Mucosa of stomach (tissue), 1 donor: ENCODE results near the gene PODXL.

Experiments used
- H3K27me3 ChIP-seq: one replicate; pipeline ENCODE4 v1.7.0; 2013; ENCODE audit warnings: mild to moderate bottlenecking, low read length; ENCODE audit not compliant: control insufficient read depth, insufficient read depth
- H3K36me3 ChIP-seq: one replicate; pipeline ENCODE4 v1.7.0; 2013; ENCODE audit warnings: low read length; ENCODE audit not compliant: control insufficient read depth, insufficient read depth
- H3K4me1 ChIP-seq: one replicate; pipeline ENCODE4 v1.7.0; 2013; ENCODE audit warnings: mild to moderate bottlenecking, low read length; ENCODE audit not compliant: control insufficient read depth, insufficient read depth
- H3K4me3 ChIP-seq: one replicate; pipeline ENCODE4 v1.7.0; 2013; ENCODE audit warnings: low read length
- H3K9ac ChIP-seq: one replicate; pipeline ENCODE4 v1.7.0; 2013; ENCODE audit warnings: mild to moderate bottlenecking, low read length, moderate library complexity
- H3K9me3 ChIP-seq: one replicate; pipeline ENCODE4 v1.7.0; 2013; ENCODE audit warnings: mild to moderate bottlenecking, low read length, moderate library complexity; ENCODE audit not compliant: control insufficient read depth
- donor health status: Pancreatic carcinoma.

The PODXL gene

DNA sequence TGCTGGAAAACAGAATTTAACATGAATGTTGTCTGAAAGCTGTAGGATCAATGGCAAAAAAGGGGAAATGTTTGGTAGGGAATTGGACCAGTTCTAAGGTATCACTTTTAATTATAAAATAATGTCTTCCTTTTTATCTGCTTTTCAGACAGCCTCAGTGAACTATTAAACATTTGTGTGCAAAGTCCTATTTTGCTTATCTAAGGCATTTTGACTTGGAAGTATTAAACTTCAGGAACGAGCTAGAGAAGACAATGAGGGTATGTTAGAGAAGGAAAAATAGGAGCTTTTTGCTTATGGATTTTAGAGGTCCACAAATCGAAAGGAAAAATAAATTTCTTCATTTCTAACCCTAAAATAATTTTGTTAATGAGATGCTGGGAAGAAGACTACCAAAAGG, 63.3 kb downstream of the PODXL start:
- no peaks in the 10 kb centered on the region for H3K4me1 ChIP-seq
- peaks cover 3% of the 10 kb centered on the region for H3K36me3 ChIP-seq
- no peak overlapping the region for H3K4me3 ChIP-seq
- H3K9ac ChIP-seq: no peak overlapping the region
- no peaks in the 10 kb centered on the region for H3K9me3 ChIP-seq
- no peaks in the 10 kb centered on the region for H3K27me3 ChIP-seq

DNA sequence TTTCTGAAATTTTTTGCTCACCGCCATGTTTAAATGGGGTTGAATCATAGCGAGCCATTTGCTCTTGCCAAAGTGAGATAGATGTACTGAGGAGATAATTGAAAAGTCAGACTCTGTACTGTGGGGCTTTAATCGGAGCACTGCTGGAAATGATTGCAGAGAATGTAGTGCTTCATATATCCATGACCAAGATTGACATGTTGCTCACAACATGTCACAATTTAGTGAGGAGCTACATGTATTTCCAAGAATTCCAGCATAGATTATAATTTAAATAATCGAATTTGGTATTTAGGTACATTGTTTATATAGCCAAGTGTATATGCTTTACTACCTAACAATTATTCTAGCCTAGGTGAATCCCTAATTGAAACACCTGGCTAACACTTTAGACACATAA, 66.5 kb downstream of the PODXL start:
- Histone ChIP-seq H3K4me3 (no peak overlapping the region), H3K9ac (no peak overlapping the region), H3K9me3 (no peaks in the 10 kb centered on the region), H3K27me3 (no peaks in the 10 kb centered on the region), H3K36me3 (no peaks in the 10 kb centered on the region), H3K4me1 (no peaks in the 10 kb centered on the region)

DNA sequence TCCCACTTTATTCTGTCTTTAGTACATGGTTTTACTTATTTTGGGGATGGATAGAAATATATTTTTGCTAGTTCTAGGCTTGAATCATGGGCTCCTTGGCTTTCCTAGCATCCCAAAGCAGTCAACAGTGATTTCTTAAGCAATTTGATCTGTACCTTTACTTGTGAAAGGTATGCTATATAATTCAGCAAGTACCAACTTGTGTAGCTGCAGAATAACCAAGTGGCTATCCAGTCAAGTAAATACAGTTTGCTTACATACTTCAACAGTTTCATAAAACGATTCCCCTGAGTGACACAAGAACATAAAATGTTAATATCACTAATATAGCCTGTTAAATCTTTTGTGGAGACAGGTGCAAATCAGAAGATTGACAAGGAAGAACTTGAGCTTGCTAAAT, 67.2 kb downstream of the PODXL start:
- H3K4me3 ChIP-seq: no peak overlapping the region
- H3K9me3 ChIP-seq: no peaks in the 10 kb centered on the region
- no peaks in the 10 kb centered on the region for H3K4me1 ChIP-seq

DNA sequence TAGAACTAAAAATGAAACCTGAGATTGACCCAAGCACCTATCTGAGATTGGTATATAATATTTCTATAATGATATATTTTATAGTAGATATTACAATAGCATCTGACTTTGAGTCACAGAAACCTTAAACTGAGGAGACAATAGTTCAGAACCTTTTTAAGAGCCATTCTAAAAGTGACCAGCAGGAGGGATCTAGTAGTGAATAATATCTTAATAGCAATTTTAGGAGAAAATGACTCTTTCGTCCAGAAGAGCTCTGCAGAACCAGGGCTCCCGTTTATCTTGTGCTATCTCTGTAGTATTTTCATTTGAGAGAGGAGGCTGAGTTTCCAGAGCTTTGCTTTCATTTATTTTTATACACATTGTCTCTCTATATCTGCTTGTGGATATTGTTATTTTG, 68.1 kb downstream of the PODXL start:
- Histone ChIP-seq H3K4me3 (no peak overlapping the region), H3K4me1 (no peaks in the 10 kb centered on the region), H3K36me3 (no peaks in the 10 kb centered on the region), H3K27me3 (no peaks in the 10 kb centered on the region), H3K9me3 (no peaks in the 10 kb centered on the region), H3K9ac (no peak overlapping the region)

More for the DNA sequence above, 67.2 kb downstream of the PODXL start:
- H3K36me3 ChIP-seq: no peaks in the 10 kb centered on the region
- no peak overlapping the region for H3K9ac ChIP-seq
- no peaks in the 10 kb centered on the region for H3K27me3 ChIP-seq

DNA sequence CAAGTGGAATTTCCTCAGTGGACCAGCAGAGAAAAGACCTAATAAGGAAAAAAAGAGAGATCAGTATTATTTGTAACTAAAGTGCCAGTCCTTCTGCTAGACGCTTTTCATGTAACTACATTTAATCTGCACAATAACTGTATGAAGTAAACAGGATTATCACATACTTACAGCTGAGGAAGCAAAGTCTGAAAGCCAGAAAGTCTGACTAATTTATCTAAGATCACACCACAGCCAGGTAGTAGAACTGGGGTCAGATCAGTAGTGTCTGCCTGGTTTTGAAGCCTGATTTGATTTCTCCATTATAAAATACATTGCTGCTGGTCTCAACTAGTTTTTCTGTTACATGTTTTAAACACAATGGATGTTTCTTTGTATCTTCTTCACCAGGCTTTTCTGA, 69.2 kb downstream of the PODXL start:
- Histone ChIP-seq H3K4me3 (no peak overlapping the region), H3K36me3 (no peaks in the 10 kb centered on the region), H3K4me1 (no peaks in the 10 kb centered on the region), H3K9me3 (no peaks in the 10 kb centered on the region), H3K27me3 (no peaks in the 10 kb centered on the region), H3K9ac (no peak overlapping the region)

DNA sequence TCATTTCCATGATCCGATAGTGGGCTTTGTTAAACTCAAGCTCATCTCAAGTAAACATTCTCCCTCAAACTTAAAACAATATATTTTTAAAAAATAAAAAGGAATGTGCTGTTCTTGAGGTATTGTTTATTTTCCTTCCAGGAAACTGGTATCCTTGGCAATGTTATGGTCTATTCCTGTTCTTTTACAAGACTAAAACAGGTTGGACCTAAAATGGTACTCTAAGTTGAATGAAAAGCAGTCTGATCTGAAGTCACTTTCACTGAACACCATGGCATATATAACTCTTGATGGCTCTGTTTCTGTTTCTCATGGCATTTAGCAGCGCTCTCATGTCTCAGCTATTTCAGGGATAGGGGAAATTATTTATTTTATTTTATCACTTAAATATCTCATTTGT, 70.1 kb downstream of the PODXL start:
- H3K36me3 ChIP-seq: no peaks in the 10 kb centered on the region
- no peak overlapping the region for H3K4me3 ChIP-seq
- H3K9me3 ChIP-seq: no peaks in the 10 kb centered on the region
- no peak overlapping the region for H3K9ac ChIP-seq
- no peaks in the 10 kb centered on the region for H3K4me1 ChIP-seq
- no peaks in the 10 kb centered on the region for H3K27me3 ChIP-seq

DNA sequence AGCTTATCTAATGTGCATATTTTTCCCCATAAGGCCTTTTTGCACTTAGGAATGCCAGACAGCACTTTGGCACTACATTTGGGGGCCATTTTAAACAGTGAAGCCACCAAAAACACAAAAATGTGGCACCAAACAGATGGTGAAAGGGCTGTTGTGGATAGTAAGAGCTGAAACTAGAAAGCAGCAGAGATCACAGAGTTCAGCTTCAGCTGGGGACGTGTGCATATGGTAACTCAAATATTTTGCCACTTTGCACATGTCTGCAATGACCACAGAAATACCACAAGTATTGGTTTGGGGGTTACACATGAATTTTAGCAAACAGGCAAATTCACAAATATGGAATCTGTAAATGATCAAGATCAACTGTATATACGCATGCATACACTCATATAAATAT, 72.8 kb downstream of the PODXL start:
- H3K9me3 ChIP-seq: no peaks in the 10 kb centered on the region
- no peak overlapping the region for H3K4me3 ChIP-seq
- H3K36me3 ChIP-seq: no peaks in the 10 kb centered on the region
- H3K27me3 ChIP-seq: no peaks in the 10 kb centered on the region
- no peak overlapping the region for H3K9ac ChIP-seq
- H3K4me1 ChIP-seq: no peaks in the 10 kb centered on the region

DNA sequence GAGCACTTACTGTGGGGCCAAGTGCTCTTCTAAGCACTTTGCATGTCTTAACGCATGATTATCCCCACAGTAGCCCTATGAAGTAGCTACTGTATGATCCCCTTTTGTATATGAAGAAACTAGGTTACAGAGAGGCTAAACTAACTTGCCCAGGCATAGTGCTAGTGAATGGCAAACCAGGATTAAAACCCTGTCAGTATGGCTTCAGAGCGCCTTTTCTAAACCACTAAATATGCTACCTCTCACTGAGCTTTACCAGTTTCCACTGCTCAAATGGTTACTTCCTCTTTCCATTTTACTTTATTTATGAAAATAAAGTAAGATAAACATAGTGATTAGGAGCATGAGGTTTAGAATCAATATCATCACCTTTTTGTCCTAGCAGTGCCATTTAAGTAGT, 73.6 kb downstream of the PODXL start:
- H3K4me1 ChIP-seq: no peaks in the 10 kb centered on the region
- no peaks in the 10 kb centered on the region for H3K36me3 ChIP-seq
- H3K4me3 ChIP-seq: no peak overlapping the region
- no peaks in the 10 kb centered on the region for H3K9me3 ChIP-seq
- no peak overlapping the region for H3K9ac ChIP-seq
- H3K27me3 ChIP-seq: no peaks in the 10 kb centered on the region

DNA sequence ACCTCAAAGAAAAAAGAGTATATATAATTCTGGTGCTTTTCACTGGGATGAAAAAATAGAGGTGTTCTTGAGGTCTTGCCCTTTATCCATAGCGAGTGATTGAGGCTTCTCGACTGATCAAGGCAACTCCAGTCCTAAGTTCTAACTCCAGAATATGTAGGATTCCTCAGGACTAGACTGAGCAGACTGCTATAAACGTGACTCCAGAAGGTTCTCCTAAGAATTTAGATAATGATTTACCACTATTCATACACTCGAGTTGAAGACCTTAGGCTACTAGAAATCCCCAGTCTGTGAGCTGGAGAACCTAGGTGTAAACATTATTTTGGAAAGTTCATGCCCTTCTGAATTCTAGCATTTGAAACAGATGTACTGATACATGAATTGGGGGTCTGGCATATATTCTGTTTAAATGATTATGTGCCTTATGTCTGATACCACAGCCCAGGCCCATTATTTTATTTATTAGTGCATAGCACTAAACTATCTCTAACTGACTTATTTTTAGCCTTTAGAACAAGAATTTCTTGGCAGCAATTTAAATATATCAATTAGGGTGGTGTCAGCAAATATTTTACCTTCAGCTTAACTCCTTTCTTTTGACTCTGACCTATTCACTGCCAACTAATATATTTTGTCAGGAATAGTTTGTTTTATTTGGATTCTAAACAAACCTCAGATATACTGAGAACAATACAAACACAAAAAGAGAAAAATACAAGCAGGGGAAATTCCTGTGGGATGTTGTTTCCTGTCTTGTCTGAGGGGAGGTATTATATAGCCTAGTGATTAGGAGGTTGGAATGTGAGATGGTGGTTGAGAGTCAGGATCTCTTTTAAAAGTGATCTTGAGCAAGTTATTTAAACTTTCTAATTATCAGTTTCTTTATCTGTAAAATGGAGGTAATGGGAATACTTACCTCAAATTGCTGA, 75.8 kb downstream of the PODXL start:
- Histone ChIP-seq H3K36me3 (no peaks in the 10 kb centered on the region), H3K4me1 (no peaks in the 10 kb centered on the region), H3K9ac (no peak overlapping the region), H3K27me3 (no peaks in the 10 kb centered on the region), H3K9me3 (no peaks in the 10 kb centered on the region), H3K4me3 (no peak overlapping the region)

DNA sequence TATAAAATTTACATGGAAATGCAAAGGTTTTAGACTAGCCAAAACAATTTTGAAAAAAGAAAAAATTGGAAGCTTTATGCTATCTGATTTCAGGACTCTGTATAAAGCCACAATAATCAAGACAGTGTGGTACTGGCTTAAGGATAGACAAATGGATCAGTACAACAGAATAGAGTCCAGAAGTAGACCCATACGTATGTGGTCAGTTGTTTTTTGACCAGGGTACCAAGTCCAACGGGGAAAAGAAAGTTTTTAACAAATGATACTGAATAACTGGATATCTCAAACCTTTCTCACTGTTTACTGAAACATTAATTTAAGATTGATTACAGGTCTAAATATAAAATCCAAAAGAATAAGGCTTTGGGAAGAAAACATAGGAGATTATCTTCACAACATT, 79.7 kb downstream of the PODXL start:
- Histone ChIP-seq H3K27me3 (no peaks in the 10 kb centered on the region), H3K4me3 (no peak overlapping the region), H3K9me3 (no peaks in the 10 kb centered on the region), H3K9ac (no peak overlapping the region), H3K36me3 (no peaks in the 10 kb centered on the region), H3K4me1 (no peaks in the 10 kb centered on the region)

DNA sequence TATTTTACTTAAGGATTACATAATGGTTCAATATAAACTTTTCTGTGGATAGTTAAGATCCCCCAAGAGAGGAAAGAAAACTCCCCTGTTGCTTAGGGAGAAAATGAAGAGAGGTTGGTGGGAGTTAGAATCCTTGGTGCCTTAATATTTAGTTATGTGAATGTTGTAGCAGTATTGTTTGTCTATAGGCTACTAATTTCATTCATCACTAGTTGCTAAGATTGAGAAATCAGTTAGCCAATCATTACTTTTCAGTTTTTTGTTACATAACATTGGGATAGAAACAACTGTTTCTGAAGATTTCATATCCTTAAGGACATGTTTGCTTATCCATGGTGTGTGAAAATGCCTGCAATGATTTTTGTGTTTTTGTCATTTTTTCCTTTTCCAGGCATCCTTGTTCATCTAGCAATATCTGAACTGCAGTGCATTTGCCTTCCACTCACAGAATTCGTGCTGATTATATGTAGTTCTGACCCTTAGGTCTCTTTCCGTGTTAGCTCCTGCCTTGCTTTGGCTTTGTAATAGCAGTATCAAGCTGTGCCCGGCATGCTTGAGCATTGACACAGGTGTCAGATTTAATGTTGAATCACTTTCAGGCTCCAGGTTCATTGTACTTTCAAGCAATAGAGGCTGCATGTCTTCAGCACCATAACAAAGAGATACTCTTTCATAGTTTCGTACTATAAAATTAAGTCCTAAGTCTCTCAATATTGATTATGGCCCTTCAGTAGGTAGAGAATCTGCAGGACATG, 85.0 kb downstream of the PODXL start:
- no peaks in the 10 kb centered on the region for H3K9me3 ChIP-seq
- no peaks in the 10 kb centered on the region for H3K36me3 ChIP-seq
- no peaks in the 10 kb centered on the region for H3K4me1 ChIP-seq
- H3K4me3 ChIP-seq: no peak overlapping the region
- no peak overlapping the region for H3K9ac ChIP-seq
- no peaks in the 10 kb centered on the region for H3K27me3 ChIP-seq

DNA sequence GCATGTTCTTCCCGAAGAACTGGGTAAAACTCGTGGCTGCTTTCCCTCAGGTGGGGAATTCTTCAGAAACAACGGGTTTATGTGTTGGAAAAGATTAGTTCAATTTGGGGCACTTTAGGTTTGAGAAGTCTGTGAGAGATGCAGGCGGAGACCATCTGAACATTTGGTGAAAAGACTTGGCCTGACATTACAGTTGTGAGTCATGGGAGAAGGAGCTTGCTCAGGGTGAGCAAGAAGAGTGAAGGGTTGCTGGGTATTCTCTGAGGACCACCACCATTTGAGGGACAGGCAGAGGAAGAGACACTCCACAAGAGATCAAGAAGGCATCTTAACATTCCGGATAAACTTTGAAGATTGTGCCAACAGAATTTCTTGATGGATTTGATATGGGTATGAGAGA, 88.6 kb downstream of the PODXL start:
- H3K36me3 ChIP-seq: no peaks in the 10 kb centered on the region
- H3K9me3 ChIP-seq: no peaks in the 10 kb centered on the region
- no peak overlapping the region for H3K9ac ChIP-seq
- H3K27me3 ChIP-seq: no peaks in the 10 kb centered on the region
- H3K4me3 ChIP-seq: no peak overlapping the region
- no peaks in the 10 kb centered on the region for H3K4me1 ChIP-seq
